GM12891 (cell line): ENCODE results near the gene TNFRSF25.
A peak's percentile ranks its signal among the peaks of the same experiment; 100 is the strongest.

Experiments
- DNase-seq: peaks from one replicate; pipeline ENCODE4 v3.0.0; 2011; ENCODE audit warnings: low spot score; ENCODE audit not compliant: insufficient read length
- FAIRE-seq: peaks from 2 replicates; lab custom pipeline; 2011; peaks lifted over from hg19 to GRCh38; lab: Jason Lieb, UNC
- PAX5 ChIP-seq: IDR thresholded peaks from 2 replicates; pipeline ENCODE4 v1.6.1; 2011; ENCODE audit warnings: low read length, moderate library complexity, mild to moderate bottlenecking; ENCODE audit not compliant: insufficient read depth, severe bottlenecking
- POLR2A ChIP-seq: IDR thresholded peaks from 2 replicates; pipeline ENCODE4 v1.6.1; 2011; ENCODE audit warnings: low read depth, low read length, control low read depth
- POLR2AphosphoS5 ChIP-seq: IDR thresholded peaks from 2 replicates; pipeline ENCODE4 v1.6.1; 2011; ENCODE audit warnings: low read depth, low read length, control low read depth
- POU2F2 ChIP-seq: IDR thresholded peaks from 2 replicates; pipeline ENCODE4 v1.6.1; 2011; ENCODE audit warnings: low read depth, mild to moderate bottlenecking, control low read depth, low read length, moderate library complexity
- SPI1 ChIP-seq: IDR thresholded peaks from 2 replicates; pipeline ENCODE4 v1.6.1; 2011; ENCODE audit warnings: low read depth, low read length, control low read depth
- TAF1 ChIP-seq: IDR thresholded peaks from 2 replicates; pipeline ENCODE4 v1.6.1; 2011; ENCODE audit warnings: low read depth, low read length, control low read depth

The TNFRSF25 gene

GRCh38 chr1:6509220-6509918, 43.4 kb upstream of the TNFRSF25 start:
- FAIRE-seq = no peak

DNA sequence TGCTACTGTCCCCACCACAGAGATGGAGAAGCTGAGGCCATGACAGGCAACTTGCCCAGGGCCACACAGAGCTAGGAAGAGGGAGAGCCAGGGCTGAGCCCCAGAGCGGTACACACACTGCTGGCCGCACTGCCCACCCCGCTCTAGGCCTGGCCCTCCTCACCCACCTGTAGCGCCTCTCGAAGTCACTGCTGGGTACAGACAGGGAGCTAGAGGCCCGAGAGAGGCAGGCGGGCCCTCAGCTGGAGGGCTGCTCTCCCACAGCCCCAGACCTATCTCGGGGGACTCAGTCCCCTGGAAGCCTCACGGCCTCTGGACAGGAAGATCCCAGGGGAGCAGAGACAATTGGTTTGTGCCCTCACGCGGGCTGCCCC, 42.8 kb upstream of the TNFRSF25 start:
- no peak for TF ChIP-seq POLR2A
- no peak for TF ChIP-seq PAX5
- TF ChIP-seq SPI1 = no peak
- TF ChIP-seq POLR2AphosphoS5 = no peak
- no peak for TF ChIP-seq TAF1
- no peak for TF ChIP-seq POU2F2
- FAIRE-seq = no peak
- DNase-seq = no peak

More at GRCh38 chr1:6509220-6509918, 43.4 kb upstream of the TNFRSF25 start:
- TF ChIP-seq SPI1 = peak; percentile 37; the same call in 1 of the 2 replicates
- TF ChIP-seq TAF1 = no peak
- no peak for DNase-seq

- TF ChIP-seq POLR2AphosphoS5 = no peak
- TF ChIP-seq SPI1 = no peak
- no peak for TF ChIP-seq POLR2A
- no peak for TF ChIP-seq POU2F2
- TF ChIP-seq PAX5 = no peak
- no peak for TF ChIP-seq TAF1
- no peak for FAIRE-seq
- DNase-seq = peak; percentile 17
Measured at GRCh38 chr1:6508154-6508815, 42.3 kb upstream of the TNFRSF25 start.

DNA sequence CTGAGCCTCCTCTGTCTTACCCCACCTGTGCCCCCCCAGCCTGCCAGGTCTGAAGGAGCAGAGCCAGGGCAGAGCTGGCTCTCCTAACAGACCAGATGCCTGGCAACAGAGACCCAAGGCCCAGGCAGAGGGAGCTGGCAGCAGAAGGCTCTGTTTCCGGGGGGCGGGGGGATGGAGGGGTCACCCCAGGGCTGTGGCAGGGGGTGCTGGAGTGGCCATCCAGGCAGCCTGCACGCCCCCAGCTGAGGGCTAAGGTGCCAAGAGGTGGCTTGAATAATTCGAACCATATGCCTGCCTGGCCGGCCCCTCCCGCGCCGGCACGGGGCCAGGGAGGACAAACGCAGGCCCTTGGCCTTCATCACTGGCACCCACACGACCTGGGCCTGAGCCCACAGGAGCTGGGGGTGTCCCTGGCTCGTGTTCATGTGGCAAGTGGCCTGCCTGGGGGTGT, 41.5 kb upstream of the TNFRSF25 start:
- FAIRE-seq = no peak
- no peak for DNase-seq
- TF ChIP-seq SPI1 (no peak), PAX5 (no peak), POU2F2 (no peak), POLR2AphosphoS5 (no peak), POLR2A (no peak), TAF1 (no peak)

GRCh38 chr1:6507037-6507428, 41.1 kb upstream of the TNFRSF25 start:
- no peak for DNase-seq
- no peak for FAIRE-seq
- TF ChIP-seq SPI1 (no peak), POU2F2 (no peak), PAX5 (no peak), POLR2A (no peak), TAF1 (no peak), POLR2AphosphoS5 (no peak)

DNA sequence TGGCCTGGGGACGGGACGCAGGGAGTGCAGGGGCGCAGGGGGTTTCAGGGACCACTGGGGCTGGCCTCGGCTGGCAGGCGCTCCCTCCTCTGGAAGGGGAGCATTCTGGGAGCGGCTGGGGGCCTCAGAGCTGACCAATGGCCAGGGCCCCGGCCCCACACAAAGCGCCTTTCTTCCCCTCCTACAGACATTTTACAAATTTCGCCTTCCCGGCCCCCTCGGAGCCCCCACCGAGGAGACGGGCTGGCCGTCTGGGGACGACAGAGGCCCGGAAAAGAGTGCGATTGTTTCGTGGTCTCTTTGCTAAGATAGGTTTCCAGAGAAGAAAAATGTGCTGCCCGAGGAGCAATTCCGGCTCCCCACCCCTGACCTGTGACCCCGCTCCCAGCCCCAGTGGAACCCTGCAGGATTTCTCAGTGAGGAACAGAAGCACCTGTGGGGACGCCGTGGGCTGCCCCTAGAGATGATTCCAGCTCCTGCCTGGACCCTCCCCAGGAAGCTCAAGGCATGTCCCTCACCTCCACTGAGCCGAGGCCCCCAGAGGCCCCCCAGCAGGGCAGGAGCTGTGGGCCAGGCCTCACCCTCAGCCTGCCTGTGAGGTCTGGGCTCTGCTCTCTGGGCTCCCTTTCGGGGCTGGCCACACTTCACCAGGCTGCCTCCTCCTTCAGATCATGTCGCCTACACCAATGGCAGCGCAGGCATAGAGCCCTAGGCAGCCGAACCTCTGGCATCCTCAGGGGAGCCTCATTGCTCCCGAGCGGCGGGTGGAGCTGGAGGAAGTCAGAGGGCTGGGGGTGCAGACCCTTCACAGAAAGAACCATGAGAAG, 40.5 kb upstream of the TNFRSF25 start:
- TF ChIP-seq POU2F2 (no peak), SPI1 (no peak), TAF1 (no peak), POLR2A (no peak), POLR2AphosphoS5 (no peak), PAX5 (no peak)
- DNase-seq (no peak), FAIRE-seq (no peak)

GRCh38 chr1:6505367-6506209, 39.6 kb upstream of the TNFRSF25 start:
- DNase-seq (no peak), FAIRE-seq (no peak)
- TF ChIP-seq POLR2AphosphoS5 = no peak
- no peak for TF ChIP-seq TAF1
- no peak for TF ChIP-seq POU2F2
- no peak for TF ChIP-seq PAX5
- TF ChIP-seq SPI1 = no peak
- no peak for TF ChIP-seq POLR2A

DNA sequence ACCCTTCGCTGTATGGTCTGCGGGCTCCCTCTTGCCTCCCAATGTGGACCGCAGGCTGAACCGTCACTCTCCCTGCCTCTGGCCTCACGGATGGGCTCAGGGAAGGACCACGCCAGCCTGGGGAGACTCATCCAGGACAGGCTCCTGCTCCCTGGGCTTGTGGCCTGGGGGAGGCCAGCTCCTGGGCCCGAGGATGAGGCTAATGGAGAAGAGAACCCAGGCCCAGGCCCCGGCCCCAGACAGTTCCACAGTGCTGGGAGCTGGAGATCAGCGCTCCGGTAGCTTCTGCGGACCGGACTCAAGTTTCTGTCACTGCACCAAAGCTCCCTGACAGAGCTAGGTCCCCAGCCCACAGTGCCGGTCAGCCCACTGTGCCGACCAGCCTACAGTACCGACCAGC, 38.9 kb upstream of the TNFRSF25 start:
- FAIRE-seq = no peak
- no peak for DNase-seq

More for the DNA sequence above, 38.9 kb upstream of the TNFRSF25 start:
- TF ChIP-seq POU2F2 = no peak
- no peak for TF ChIP-seq POLR2A
- TF ChIP-seq POLR2AphosphoS5 = no peak
- TF ChIP-seq SPI1 = no peak
- no peak for TF ChIP-seq PAX5
